Measurements from ENCODE around the gene CCL27.

- TF ChIP-seq HMGXB4 (CRISPR knock-in tag; IDR thresholded peaks at IDR 0.05): no peak
- TF ChIP-seq AFF4 (CRISPR knock-in tag; IDR thresholded peaks at IDR 0.05; ENCODE audit: borderline replicate concordance): no peak
- no peak for TF ChIP-seq CTCF (IDR thresholded peaks at IDR 0.05)
- no peak for TF ChIP-seq USF2 (CRISPR knock-in tag; IDR thresholded peaks at IDR 0.05)
- TF ChIP-seq ATF3 (CRISPR knock-in tag; conservative IDR thresholded peaks at IDR 0.05): no peak
- TF ChIP-seq CREM (CRISPR knock-in tag; IDR thresholded peaks at IDR 0.05): no peak
- no peak for TF ChIP-seq NFYB (CRISPR knock-in tag; conservative IDR thresholded peaks at IDR 0.05; ENCODE audit: low read depth)
These were observed 24.4 kb downstream of the CCL27 start for GRCh38 chr9:34638138-34638445.
